GM12875 (cell line): ENCODE results near the gene TPRG1.

Source experiments
- H3K4me3 ChIP-seq: one replicate; pipeline ENCODE4 v1.5.1; 2011; ENCODE audit warnings: low read depth, low read length, control low read depth
- TF ChIP-seq, protein P1 (sequence below): IDR thresholded peaks from 2 replicates; pipeline ENCODE4 v1.5.1; 2011; ENCODE audit warnings: low read depth, mild to moderate bottlenecking, control low read depth, inconsistent platforms, low read length, moderate library complexity, borderline replicate concordance; ENCODE audit not compliant: insufficient read depth

The TPRG1 gene

DNA sequence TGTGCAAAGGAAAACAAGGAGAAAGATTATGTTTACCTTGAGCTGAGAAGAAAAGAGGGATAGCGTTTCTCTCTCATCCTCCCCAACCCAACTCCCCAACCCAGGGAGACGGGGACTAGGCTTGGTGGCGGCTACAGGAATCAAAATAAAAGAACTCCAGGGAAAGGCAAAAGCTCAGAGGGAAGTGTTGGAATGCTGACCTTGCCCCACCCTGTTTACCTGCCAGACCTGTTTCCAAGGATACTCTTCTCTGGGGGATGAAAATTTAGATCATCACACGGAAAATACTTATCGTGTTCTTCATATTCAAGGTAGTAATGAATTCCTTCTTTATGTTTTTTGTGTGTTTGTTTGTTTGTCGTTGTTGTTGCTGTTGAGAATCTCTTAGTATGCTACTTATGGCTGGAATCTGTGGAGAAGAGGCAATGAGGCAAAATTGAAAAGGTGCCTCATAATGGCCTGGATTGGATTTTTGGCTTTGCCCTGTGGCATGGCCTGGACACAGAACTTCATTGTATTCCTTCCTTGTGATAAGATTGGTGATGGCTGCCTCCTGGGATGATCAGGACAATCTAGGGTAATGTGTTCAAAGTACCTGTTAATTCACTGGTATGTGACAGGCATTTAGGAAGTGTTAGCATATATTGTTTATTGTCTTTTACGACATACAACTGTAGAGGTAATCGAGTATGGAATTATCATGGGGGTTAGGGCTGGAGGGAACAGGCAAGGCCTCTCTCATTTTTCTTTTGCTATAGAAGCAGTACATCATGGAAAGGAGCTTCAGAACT, 11.1 kb upstream of the TPRG1 start:
- TF ChIP-seq, protein P1, sequence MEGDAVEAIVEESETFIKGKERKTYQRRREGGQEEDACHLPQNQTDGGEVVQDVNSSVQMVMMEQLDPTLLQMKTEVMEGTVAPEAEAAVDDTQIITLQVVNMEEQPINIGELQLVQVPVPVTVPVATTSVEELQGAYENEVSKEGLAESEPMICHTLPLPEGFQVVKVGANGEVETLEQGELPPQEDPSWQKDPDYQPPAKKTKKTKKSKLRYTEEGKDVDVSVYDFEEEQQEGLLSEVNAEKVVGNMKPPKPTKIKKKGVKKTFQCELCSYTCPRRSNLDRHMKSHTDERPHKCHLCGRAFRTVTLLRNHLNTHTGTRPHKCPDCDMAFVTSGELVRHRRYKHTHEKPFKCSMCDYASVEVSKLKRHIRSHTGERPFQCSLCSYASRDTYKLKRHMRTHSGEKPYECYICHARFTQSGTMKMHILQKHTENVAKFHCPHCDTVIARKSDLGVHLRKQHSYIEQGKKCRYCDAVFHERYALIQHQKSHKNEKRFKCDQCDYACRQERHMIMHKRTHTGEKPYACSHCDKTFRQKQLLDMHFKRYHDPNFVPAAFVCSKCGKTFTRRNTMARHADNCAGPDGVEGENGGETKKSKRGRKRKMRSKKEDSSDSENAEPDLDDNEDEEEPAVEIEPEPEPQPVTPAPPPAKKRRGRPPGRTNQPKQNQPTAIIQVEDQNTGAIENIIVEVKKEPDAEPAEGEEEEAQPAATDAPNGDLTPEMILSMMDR, result no peak
- no peak overlapping the region for H3K4me3 ChIP-seq

DNA sequence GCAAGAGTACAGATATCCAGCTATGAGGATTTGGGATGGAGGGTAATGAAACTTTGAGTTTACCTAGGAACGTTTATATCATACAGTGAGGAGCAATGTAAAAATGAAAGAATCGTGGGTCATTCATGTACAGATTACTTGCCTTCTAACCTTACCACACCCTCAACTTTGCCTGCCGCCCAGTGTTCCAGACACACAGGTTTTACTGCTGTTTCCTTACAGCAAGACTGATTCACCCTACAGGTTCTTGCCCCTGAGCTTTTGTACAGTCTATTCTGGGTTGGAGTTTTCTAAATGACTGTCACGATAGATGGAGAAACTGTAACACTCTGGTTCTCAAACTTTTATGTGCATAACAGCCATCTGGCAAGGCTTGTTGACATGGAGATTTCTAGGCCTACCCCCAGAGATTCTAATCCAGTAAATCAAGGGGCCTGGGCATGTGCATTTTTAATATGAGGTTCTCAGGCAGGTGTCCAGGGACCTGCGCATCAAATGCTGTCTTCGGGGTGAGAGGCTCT, 6.6 kb upstream of the TPRG1 start:
- TF ChIP-seq, protein P1, result no peak
- H3K4me3 ChIP-seq, result no peak overlapping the region

DNA sequence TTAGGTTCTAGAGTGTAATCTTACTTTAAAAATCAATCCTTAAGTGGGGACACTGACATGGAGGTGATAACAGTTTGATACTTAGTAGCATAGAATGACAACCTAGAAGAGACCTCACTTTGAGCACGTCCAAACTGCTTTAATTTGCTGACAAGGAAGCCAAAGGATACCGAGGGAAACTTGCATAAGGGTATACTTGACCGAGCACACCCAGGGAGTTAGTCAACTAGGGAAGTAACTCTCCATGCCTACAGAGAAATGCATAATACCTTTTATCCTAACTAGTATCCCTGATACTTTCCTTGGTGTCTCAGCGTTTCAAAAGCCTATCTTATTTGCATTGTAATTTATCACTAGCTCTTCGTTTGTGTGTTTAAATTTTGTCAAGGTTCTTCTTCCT, 5.5 kb upstream of the TPRG1 start:
- H3K4me3 ChIP-seq, result no peak overlapping the region
- TF ChIP-seq, protein P1, result no peak

DNA sequence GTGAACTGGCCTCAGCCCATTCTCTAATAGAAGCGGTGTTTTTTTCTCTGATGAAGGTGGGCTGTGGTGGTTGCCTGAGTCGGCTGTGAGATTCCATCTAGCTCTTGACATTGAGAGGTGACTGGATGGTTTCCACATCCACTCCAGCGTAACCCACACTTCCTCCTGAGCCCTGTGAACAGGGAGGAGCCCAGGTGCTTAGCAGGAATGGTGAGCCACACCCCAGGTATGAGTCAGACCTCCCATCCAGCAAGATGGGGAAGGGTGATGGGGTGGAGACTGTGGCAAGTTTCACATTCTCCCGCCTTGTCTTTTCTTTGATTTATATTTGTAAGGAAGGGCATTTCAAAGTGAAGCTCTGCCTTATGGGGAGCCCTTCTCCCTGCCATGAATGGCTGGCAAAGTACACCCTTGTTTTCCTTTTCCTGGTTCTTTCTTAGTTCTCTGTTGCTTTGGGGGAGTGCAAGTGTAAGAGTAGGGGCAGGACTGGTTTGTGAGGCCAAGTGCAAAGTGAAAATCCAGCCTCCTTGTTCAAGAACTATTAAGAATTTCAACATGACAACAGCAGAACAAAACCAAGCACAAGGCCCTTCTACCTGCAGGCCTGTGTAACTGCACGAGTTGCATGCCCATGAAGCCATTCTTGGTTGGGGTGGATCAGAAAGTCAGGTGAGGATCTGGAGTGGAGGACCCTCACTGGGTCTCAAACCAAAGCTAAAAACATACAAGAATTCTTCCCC, 4.6 kb upstream of the TPRG1 start:
- TF ChIP-seq, protein P1, result no peak
- no peak overlapping the region for H3K4me3 ChIP-seq

DNA sequence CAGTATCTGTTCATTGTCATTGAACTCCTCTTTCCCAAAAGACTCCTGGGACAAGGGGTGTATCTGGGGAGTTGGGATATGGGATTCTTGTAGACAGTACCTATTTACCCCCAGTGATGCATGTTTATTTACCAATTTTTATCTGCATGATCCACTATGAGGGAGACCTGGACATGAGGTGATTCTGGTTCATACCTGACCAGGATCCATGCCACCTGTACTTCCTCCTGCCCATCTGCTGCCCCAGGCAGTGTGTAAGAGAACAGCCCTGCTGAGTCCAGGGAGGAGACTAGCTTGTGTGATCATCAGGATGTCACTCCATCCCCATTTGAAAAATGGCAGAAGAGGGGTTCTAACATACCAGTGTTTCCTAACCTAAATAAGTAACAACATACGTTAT, 3.1 kb upstream of the TPRG1 start:
- TF ChIP-seq, protein P1, result no peak
- H3K4me3 ChIP-seq, result no peak overlapping the region

DNA sequence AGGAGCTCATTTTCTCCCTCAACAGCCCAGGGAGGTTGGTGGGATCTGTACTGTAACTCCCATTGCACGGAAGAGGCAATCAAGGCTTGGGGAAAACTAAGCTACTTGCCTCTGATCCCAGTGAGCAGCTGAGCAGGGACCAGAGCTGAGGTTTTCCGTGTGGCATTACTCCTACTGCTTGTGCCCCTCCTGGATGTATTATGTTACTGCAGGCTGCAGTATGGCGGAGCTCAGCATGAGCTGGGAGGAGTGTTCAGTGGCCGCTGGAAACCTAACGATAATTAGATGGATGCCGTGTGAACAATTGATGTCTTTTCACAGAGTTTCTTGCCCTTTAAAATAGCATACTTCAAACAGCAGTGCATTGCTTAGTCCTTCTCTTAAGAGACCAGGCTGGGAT, 2.0 kb upstream of the TPRG1 start:
- TF ChIP-seq, protein P1, result peak; percentile 21; the same call in 1 of the 2 replicates
- no peak overlapping the region for H3K4me3 ChIP-seq
